Astrocyte of the spinal cord (primary cell): Measurements from ENCODE around the gene AP2B1.
A peak's percentile ranks its signal among the peaks of the same experiment; 100 is the strongest.

Experiments
- DNase-seq: peaks from one replicate; pipeline ENCODE4 v3.0.0; 2011; ENCODE audit warnings: low read depth, low spot score
- H3K4me3 ChIP-seq: 2 replicates; pipeline ENCODE4 v1.5.1; 2011; ENCODE audit warnings: low read depth, mild to moderate bottlenecking, low read length, moderate library complexity
- in situ Hi-C: cut with HindIII; loops from 2 replicates; pipeline ENCODE4 v1.10.0; 2017; ENCODE audit warnings: low sequenced_read_pairs
- TF ChIP-seq, protein P1 (sequence below): IDR thresholded peaks from 2 replicates; pipeline ENCODE4 v1.5.1; 2012; ENCODE audit warnings: low read depth, mild to moderate bottlenecking, low read length, inconsistent platforms

Gene AP2B1

DNA sequence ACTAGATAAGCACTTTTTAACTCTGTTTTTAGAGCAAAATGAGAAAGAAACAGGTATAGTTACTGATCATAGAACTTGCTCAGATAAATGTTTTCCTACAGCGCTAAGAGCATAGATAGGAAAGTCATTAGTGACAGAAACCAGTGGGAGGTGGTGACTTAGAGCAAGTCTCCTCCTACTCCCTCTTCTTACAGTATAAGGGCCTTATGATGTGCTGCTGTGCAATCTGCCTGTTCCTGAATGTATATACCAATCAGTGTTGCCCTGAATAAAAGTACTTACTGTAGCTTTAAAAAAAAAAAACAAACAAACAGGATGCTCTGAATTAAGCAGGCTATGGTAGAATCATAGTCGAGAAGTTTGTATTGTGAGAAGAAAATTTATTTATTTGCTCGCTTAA is 121.0 kb downstream of the AP2B1 start:
- no peak for DNase-seq
- no peak overlapping the region for H3K4me3 ChIP-seq
- in situ Hi-C loops, result no loop called here
- TF ChIP-seq, protein P1, sequence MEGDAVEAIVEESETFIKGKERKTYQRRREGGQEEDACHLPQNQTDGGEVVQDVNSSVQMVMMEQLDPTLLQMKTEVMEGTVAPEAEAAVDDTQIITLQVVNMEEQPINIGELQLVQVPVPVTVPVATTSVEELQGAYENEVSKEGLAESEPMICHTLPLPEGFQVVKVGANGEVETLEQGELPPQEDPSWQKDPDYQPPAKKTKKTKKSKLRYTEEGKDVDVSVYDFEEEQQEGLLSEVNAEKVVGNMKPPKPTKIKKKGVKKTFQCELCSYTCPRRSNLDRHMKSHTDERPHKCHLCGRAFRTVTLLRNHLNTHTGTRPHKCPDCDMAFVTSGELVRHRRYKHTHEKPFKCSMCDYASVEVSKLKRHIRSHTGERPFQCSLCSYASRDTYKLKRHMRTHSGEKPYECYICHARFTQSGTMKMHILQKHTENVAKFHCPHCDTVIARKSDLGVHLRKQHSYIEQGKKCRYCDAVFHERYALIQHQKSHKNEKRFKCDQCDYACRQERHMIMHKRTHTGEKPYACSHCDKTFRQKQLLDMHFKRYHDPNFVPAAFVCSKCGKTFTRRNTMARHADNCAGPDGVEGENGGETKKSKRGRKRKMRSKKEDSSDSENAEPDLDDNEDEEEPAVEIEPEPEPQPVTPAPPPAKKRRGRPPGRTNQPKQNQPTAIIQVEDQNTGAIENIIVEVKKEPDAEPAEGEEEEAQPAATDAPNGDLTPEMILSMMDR, result no peak

DNA sequence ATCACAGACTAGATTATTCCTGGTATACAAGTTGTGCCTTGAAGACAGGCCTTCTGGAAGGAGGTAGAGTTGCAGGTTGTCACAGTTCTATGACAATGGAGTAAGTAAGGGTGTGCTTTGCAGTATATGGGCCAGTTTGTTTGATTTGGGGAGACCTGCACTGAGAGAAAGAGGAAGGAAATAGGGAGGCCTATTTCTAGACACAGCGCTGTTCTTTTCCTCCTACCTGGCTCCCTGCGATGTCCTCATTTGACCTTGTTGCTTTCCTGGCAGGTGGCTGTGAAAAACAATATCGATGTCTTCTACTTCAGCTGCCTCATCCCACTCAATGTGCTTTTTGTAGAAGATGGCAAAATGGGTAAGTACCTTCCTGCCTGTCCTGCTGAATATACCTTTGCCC is 121.8 kb downstream of the AP2B1 start:
- no peak for DNase-seq
- no peak overlapping the region for H3K4me3 ChIP-seq
- in situ Hi-C loops, result no loop called here
- TF ChIP-seq, protein P1, result no peak

DNA sequence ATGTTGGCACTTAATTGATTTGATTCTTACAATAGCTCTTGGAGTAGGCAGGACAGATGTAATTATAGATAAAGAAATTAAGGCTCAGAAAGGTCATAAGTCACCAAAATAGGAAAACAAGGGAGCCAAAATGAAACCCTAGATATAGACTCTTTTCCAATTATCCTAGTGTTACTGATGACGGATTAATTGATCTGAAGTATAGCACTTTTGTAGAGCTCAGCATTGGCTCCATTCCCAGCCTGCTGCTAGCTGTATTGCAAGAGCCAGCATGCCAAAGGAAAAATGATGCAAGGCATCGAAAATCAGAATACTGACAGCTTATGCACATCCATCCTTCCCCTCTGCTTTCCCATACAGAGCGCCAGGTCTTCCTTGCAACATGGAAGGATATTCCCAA is 122.8 kb downstream of the AP2B1 start:
- TF ChIP-seq, protein P1, result no peak
- in situ Hi-C loops, result no loop called here
- no peak overlapping the region for H3K4me3 ChIP-seq
- peak; percentile 29 for DNase-seq

GRCh38 chr17:35710950-35711349 is 123.8 kb downstream of the AP2B1 start:
- in situ Hi-C loops, result no loop called here

GRCh38 chr17:35713069-35713728 is 126.1 kb downstream of the AP2B1 start:
- H3K4me3 ChIP-seq, result no peak overlapping the region
- TF ChIP-seq, protein P1, result no peak
- peak; percentile 93 for DNase-seq
- in situ Hi-C loops, result no loop called here

More at GRCh38 chr17:35710950-35711349, 123.8 kb downstream of the AP2B1 start:
- DNase-seq, result no peak
- TF ChIP-seq, protein P1, result no peak
- H3K4me3 ChIP-seq, result no peak overlapping the region

- no peak overlapping the region for H3K4me3 ChIP-seq
- DNase-seq, result no peak
- in situ Hi-C loops, result no loop called here
- TF ChIP-seq, protein P1, result no peak
These were observed 127.9 kb downstream of the AP2B1 start for GRCh38 chr17:35714988-35715387.

DNA sequence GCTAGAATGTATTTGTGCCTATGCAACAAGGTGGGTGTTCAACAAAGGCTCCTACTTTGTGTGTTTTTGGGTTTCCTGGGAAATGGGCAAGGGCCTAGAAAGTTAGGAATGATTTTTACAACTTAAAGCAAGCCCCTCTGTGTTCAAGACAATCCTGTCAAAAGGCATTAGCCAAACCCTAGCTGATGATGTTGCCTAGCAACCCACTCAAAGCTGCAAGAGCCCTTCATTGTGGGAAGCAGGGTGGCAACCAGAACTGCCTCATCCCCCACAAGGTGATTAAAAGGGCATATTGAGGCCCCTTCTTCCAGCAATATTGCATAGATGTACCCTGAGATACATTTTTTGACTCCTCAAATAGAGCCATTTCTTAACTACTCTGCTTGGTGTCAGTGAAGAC is 128.3 kb downstream of the AP2B1 start:
- TF ChIP-seq, protein P1, result no peak
- in situ Hi-C loops, result no loop called here
- DNase-seq, result no peak
- no peak overlapping the region for H3K4me3 ChIP-seq
